22Rv1 (cell line): Measurements from ENCODE around the gene IL6.

Experiments
- H3K27ac ChIP-seq: fragments of 450-650 bp; 2 replicates; pipeline ENCODE4 v1.5.1; 2017
- ZFX ChIP-seq: fragments of 450-650 bp; IDR thresholded peaks from 2 replicates; pipeline ENCODE4 v1.6.1; 2017; ENCODE audit warnings: antibody characterized with exemption, borderline replicate concordance
- TF ChIP-seq, protein P1 (sequence below): fragments of 450-650 bp; IDR thresholded peaks from 2 replicates; pipeline ENCODE4 v1.5.1; 2017; ENCODE audit warnings: mild to moderate bottlenecking

Gene IL6

GRCh38 chr7:22733761-22734160 lies 6.8 kb downstream of the IL6 start:
- no peak for TF ChIP-seq ZFX
- TF ChIP-seq, protein P1, sequence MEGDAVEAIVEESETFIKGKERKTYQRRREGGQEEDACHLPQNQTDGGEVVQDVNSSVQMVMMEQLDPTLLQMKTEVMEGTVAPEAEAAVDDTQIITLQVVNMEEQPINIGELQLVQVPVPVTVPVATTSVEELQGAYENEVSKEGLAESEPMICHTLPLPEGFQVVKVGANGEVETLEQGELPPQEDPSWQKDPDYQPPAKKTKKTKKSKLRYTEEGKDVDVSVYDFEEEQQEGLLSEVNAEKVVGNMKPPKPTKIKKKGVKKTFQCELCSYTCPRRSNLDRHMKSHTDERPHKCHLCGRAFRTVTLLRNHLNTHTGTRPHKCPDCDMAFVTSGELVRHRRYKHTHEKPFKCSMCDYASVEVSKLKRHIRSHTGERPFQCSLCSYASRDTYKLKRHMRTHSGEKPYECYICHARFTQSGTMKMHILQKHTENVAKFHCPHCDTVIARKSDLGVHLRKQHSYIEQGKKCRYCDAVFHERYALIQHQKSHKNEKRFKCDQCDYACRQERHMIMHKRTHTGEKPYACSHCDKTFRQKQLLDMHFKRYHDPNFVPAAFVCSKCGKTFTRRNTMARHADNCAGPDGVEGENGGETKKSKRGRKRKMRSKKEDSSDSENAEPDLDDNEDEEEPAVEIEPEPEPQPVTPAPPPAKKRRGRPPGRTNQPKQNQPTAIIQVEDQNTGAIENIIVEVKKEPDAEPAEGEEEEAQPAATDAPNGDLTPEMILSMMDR = no peak
- H3K27ac ChIP-seq = no peak overlapping the region

DNA sequence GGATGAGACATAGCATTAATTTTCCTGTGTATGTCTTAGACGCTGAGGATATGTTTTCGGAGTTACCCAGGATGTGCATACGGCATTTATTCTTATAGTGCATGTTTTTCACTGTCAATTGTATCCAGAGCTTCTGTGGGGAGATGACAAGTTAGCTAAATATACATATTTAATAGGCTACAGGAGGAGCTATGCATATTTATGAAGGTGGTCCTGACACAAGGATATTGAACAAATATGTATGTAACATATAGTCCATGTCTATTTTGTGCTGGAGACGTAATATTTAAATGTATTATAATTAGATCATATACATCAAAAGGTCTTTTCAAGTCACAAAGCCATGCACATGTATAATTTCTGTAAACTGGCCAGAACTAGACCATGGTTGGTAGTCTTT lies 16.0 kb downstream of the IL6 start:
- TF ChIP-seq ZFX = no peak
- TF ChIP-seq, protein P1 = no peak

DNA sequence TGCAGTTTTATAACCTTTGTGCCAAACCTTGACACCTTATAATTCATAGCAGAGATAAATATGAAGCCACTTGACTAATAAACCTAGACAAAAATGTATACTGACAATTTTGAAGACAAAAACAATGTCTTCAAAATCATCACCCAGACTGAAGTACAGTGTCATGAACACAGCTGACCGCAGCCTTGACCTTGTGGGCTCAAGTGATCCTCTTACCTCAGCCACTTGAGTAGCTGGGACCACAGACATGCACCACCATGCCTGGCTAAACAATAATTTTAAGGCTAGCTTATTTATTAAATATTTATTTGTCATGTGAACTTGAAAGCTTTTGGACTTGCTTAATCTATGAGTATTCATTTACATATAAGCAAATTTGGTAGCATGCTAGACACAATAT lies 24.3 kb downstream of the IL6 start:
- no peak for TF ChIP-seq ZFX
- TF ChIP-seq, protein P1 = no peak
- H3K27ac ChIP-seq = no peak overlapping the region

More for the DNA sequence above, 16.0 kb downstream of the IL6 start:
- no peak overlapping the region for H3K27ac ChIP-seq

GRCh38 chr7:22757338-22757994 lies 30.5 kb downstream of the IL6 start:
- TF ChIP-seq ZFX = no peak
- TF ChIP-seq, protein P1 = no peak

DNA sequence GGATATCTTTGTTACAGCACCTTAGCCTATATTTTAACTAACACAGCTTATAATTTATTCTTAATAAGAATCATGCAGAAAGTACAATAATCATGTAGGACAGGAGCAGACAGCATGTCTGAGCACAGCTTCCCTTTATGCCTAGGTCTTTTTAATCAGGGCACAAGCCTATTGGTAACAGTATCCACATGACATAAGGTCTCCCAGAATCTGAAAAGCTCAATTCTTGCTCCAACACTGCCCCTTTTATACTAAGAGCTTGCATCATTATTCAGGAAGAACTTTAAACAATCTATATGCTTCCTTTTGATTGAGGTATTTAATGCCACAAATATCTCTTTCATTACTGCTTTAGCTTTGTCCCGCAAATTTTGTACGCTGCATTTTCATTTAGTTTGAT lies 31.6 kb downstream of the IL6 start:
- TF ChIP-seq, protein P1 = no peak
- no peak for TF ChIP-seq ZFX
- no peak overlapping the region for H3K27ac ChIP-seq

More at GRCh38 chr7:22757338-22757994, 30.5 kb downstream of the IL6 start:
- H3K27ac ChIP-seq = no peak overlapping the region

DNA sequence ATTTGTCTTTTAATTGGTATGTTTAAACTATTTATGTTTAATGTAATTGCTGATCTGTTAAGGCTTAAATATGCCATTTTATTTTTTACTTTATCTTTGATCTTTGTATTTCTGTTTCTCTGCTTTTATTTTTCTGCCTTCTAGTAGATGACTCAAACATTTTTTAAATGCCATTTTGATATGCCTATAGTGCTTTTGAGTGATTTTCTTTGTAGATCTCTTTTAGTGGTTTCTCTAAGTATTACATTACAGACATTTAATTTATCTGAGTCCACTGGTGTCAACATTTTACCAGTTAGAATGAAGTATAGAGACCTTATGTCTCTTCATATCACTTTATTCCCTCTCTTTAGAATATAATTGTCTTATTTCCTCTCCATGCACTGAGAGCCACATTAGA lies 32.7 kb downstream of the IL6 start:
- TF ChIP-seq ZFX = no peak
- TF ChIP-seq, protein P1 = no peak
- no peak overlapping the region for H3K27ac ChIP-seq

DNA sequence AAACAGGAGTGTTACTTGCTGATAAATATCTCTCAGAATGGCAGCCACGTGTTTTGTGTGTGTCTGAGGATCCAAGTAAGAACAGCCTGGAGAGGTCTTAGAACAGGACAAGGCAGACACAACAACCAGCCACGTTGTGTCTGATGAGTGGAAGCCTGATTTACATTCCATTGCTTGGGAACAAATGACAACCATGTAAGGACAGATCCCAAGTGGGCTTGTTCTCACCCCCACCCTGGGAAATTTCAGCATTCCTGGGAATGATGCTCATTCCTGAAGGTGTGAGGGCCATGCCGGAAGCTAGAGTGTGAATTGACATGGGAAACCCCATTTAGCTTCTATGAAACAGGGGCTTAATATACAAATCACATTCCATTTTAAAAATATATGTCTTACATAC lies 35.9 kb downstream of the IL6 start:
- no peak overlapping the region for H3K27ac ChIP-seq
- TF ChIP-seq, protein P1 = no peak
- TF ChIP-seq ZFX = no peak
